IMR-90 (cell line): ENCODE measurements around the gene COL4A2.

Experiments
- BHLHE40 ChIP-seq: fragments of 150-350 bp; IDR thresholded peaks from 2 replicates; pipeline ENCODE4 v1.6.1; 2016; ENCODE audit warnings: mild to moderate bottlenecking, low read depth, low read length
- CEBPB ChIP-seq: IDR thresholded peaks from 2 replicates; pipeline ENCODE4 v1.6.1; 2012; ENCODE audit warnings: low read depth, low read length, improper control_type of control experiment
- CTCF ChIP-seq: conservative IDR thresholded peaks from 2 replicates; pipeline ENCODE4 v1.5.1; 2012; ENCODE audit warnings: mild to moderate bottlenecking, low read depth, low read length, improper control_type of control experiment
- MAFK ChIP-seq: IDR thresholded peaks from 2 replicates; pipeline ENCODE4 v1.6.1; 2012; ENCODE audit warnings: low read depth, low read length, improper control_type of control experiment
- MAZ ChIP-seq: IDR thresholded peaks from 2 replicates; pipeline ENCODE4 v1.6.1; 2012; ENCODE audit warnings: low read depth, mild to moderate bottlenecking, low read length, improper control_type of control experiment, moderate library complexity, borderline replicate concordance
- MXI1 ChIP-seq: IDR thresholded peaks from 2 replicates; pipeline ENCODE4 v1.6.1; 2012; ENCODE audit warnings: low read depth, mild to moderate bottlenecking, low read length, moderate library complexity, borderline replicate concordance
- NFE2L2 ChIP-seq: fragments of 150-350 bp; IDR thresholded peaks from 2 replicates; pipeline ENCODE4 v1.6.1; 2016; ENCODE audit warnings: low read depth, mild to moderate bottlenecking, low read length
- POLR2A ChIP-seq: IDR thresholded peaks from 2 replicates; pipeline ENCODE4 v1.6.1; 2012; ENCODE audit warnings: mild to moderate bottlenecking, low read depth, low read length
- RAD21 ChIP-seq: IDR thresholded peaks from 2 replicates; pipeline ENCODE4 v1.6.1; 2012; ENCODE audit warnings: low read length, improper control_type of control experiment

- TF ChIP-seq POLR2A: no peak
- TF ChIP-seq CTCF: no peak
- no peak for TF ChIP-seq NFE2L2
- TF ChIP-seq CEBPB: no peak
- TF ChIP-seq MXI1: no peak
- TF ChIP-seq BHLHE40: no peak
- TF ChIP-seq RAD21: no peak
- TF ChIP-seq MAFK: no peak
- no peak for TF ChIP-seq MAZ
Observed at GRCh38 chr13:110478405-110479214, 171.5 kb downstream of the COL4A2 start.
